Vagina (tissue), 2 donors: ENCODE data around the gene SCN4A. TPM values are rescaled to one million over a fixed set of nuclear protein-coding genes. Genes with fewer than 3 reads are reported as not detected.

Source experiments
- DNase-seq, 2 donors: peaks; one replicate each; pipeline ENCODE4 v3.0.0-alpha.2; 2017; ENCODE audit errors: extremely low spot score in 2 of 2
- H3K27ac ChIP-seq: fragments of 200-600 bp; sonication (generic); one replicate; pipeline ENCODE4 v1.5.1; 2019
- H3K27me3 ChIP-seq: fragments of 200-600 bp; sonication (generic); one replicate; pipeline ENCODE4 v1.5.1; 2019
- H3K36me3 ChIP-seq, 2 donors: fragments of 200-600 bp; sonication (generic); one replicate each; pipeline ENCODE4 v1.5.1; 2017 to 2019
- H3K4me1 ChIP-seq: fragments of 200-600 bp; sonication (generic); one replicate; pipeline ENCODE4 v1.5.1; 2019
- H3K4me3 ChIP-seq, 2 donors: fragments of 200-600 bp; sonication (generic); 1 replicate in 1 of 2; 2 replicates in 1 of 2; pipeline ENCODE4 v1.5.1; 2016 to 2019
- H3K9me3 ChIP-seq: fragments of 200-600 bp; sonication (generic); one replicate; pipeline ENCODE4 v1.5.1; 2019
- POLR2A ChIP-seq, 2 donors: fragments of 450-650 bp; IDR thresholded peaks; one replicate each; pipeline ENCODE4 v1.6.1; 2017; ENCODE audit warnings: antibody characterized with exemption in 2 of 2, mild to moderate bottlenecking in 2 of 2, moderate library complexity in 2 of 2
- POLR2AphosphoS5 ChIP-seq, 2 donors: sonication (generic); formaldehyde crosslinking; IDR thresholded peaks; one replicate each; pipeline ENCODE4 v1.9.0; 2017; ENCODE audit warnings: antibody characterized with exemption in 2 of 2, mild to moderate bottlenecking in 2 of 2, low read depth in 1 of 2; ENCODE audit not compliant: insufficient read depth in 1 of 2
- intact Hi-C: fragments of 100-400 bp; cut with DNase I; formaldehyde crosslinking; loops from one replicate; pipeline ENCODE4 v1.15.1; 2023
- total RNA-seq: library from RNA; depleted of rRNA; stranded (reverse); fragments of >200 nt; gene quantifications from one replicate; pipeline ENCODE4 v1.2.3, GENCODE V29; 2016
- TF ChIP-seq, protein P1 (sequence below), 3 experiments: fragments of 450-650 bp in 2 of 3; fragments of 200-600 bp in 1 of 3; sonication (generic) in 1 of 3; IDR thresholded peaks; one replicate each; pipeline ENCODE4 v1.5.1; 2017 to 2019; ENCODE audit warnings: antibody characterized with exemption in 3 of 3, mild to moderate bottlenecking in 2 of 3, moderate library complexity in 2 of 3

Gene SCN4A
- total RNA-seq, 1 donor from 2014 or later = 0.98 TPM

DNA sequence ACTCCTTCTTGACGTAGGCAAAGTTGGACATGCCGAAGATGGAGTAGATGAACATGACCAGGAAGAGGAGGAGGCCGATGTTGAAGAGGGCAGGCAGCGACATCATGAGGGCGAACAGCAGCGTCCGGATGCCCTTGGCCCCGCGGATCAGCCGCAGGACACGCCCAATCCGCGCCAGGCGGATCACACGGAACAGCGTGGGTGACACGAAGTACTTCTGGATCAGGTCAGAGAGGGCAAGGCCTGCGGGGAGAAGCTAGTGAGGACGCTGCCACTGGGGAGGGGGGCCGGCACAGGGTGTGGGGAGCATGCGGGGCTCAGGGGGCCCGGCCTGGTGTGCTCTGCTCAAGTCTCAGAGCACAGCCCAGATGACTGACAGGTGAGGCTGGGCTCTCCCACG lies 31.0 kb downstream of the SCN4A start:
- TF ChIP-seq POLR2A (IDR thresholded peaks at IDR 0.05) (no peak), POLR2AphosphoS5 (IDR thresholded peaks at IDR 0.05; ENCODE audit: insufficient read depth in 1 of 2, low read depth in 1 of 2) (no peak)
- TF ChIP-seq, protein P1, sequence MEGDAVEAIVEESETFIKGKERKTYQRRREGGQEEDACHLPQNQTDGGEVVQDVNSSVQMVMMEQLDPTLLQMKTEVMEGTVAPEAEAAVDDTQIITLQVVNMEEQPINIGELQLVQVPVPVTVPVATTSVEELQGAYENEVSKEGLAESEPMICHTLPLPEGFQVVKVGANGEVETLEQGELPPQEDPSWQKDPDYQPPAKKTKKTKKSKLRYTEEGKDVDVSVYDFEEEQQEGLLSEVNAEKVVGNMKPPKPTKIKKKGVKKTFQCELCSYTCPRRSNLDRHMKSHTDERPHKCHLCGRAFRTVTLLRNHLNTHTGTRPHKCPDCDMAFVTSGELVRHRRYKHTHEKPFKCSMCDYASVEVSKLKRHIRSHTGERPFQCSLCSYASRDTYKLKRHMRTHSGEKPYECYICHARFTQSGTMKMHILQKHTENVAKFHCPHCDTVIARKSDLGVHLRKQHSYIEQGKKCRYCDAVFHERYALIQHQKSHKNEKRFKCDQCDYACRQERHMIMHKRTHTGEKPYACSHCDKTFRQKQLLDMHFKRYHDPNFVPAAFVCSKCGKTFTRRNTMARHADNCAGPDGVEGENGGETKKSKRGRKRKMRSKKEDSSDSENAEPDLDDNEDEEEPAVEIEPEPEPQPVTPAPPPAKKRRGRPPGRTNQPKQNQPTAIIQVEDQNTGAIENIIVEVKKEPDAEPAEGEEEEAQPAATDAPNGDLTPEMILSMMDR (IDR thresholded peaks at IDR 0.05) = no peak
- intact Hi-C loops = no loop called here

DNA sequence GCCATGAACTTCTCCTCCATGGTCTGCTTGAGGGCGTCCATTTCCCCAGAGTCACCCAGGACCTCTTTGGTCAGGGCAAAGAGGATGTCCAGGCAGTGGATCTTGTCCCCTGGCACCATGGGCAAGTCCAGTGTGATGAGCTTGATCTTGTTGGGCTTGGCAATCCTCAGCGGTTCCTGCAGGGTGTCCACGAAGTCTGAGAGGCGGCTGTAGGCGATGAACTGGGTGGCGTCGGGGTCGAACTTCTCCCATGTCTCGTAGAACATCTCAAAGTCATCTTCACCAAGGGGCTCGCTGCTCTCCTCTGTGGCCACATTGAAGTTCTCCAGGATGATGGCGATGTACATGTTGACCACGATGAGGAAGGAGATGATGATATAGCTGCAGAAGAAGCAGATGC lies 31.6 kb downstream of the SCN4A start:
- H3K4me1 ChIP-seq = no peaks in the 10 kb centered on the region
- DNase-seq = no peak
- intact Hi-C loops = no loop called here
- H3K36me3 ChIP-seq = no peaks in the 10 kb centered on the region
- no peak overlapping the region for H3K4me3 ChIP-seq
- H3K9me3 ChIP-seq = no peaks in the 10 kb centered on the region
- no peak for TF ChIP-seq POLR2A (IDR thresholded peaks at IDR 0.05)
- no peak for TF ChIP-seq POLR2AphosphoS5 (IDR thresholded peaks at IDR 0.05; ENCODE audit: insufficient read depth in 1 of 2, low read depth in 1 of 2)
- TF ChIP-seq, protein P1 (IDR thresholded peaks at IDR 0.05) = no peak
- no peaks in the 10 kb centered on the region for H3K27me3 ChIP-seq
- H3K27ac ChIP-seq = no peak overlapping the region

More for the DNA sequence above, 31.0 kb downstream of the SCN4A start:
- Histone ChIP-seq H3K36me3 (no peaks in the 10 kb centered on the region), H3K9me3 (no peaks in the 10 kb centered on the region), H3K4me1 (no peaks in the 10 kb centered on the region), H3K4me3 (no peak overlapping the region), H3K27me3 (no peaks in the 10 kb centered on the region), H3K27ac (no peak overlapping the region)
- DNase-seq = no peak

DNA sequence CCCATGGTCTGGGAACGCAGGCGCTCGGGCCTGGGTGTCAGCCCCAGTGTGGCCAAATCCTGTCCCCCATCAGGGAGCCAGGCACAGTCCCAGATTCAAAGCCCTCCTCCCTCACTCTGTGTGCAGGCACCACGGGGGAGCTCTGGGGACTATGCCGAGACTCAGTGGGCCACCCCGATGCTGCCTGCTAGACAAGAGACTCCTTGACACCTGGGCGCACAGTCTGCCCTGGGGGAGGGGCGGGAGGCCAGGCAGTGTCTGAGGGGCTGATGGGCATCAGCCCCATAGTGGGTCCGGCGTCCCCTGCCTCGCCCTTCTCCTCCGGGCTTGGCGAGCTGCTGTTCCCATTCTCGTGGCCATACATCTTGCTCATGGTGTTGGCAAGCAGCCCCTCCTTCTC lies 32.1 kb downstream of the SCN4A start:
- no peak for TF ChIP-seq POLR2A (IDR thresholded peaks at IDR 0.05)
- no peak for TF ChIP-seq POLR2AphosphoS5 (IDR thresholded peaks at IDR 0.05; ENCODE audit: insufficient read depth in 1 of 2, low read depth in 1 of 2)
- TF ChIP-seq, protein P1 (IDR thresholded peaks at IDR 0.05) = no peak
- intact Hi-C loops = no loop called here
- no peaks in the 10 kb centered on the region for H3K4me1 ChIP-seq
- H3K27ac ChIP-seq = no peak overlapping the region
- no peak overlapping the region for H3K4me3 ChIP-seq
- no peaks in the 10 kb centered on the region for H3K9me3 ChIP-seq
- DNase-seq = no peak
- H3K36me3 ChIP-seq = no peaks in the 10 kb centered on the region
- H3K27me3 ChIP-seq = no peaks in the 10 kb centered on the region

DNA sequence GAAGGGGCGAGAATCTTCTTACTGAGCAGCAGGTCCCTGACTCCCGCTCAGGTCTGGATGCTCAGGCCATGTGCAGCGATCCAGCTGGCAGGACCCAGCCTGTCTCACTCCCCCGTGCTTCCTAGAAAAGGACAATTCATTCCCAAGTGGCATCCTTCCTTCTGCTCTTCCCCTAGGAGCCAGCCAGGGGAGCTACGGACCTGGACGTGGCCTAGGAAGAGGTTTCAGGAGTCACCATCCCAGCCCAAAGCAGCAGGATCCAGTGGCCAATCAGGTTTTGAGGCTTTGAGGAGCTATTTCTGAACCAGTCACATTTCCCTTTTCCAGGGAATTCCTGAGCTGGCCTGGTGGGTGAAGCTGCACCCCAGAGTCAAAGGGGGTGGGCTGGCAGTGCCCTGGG lies 32.8 kb downstream of the SCN4A start:
- no peaks in the 10 kb centered on the region for H3K9me3 ChIP-seq
- no peaks in the 10 kb centered on the region for H3K27me3 ChIP-seq
- no peak for TF ChIP-seq POLR2AphosphoS5 (IDR thresholded peaks at IDR 0.05; ENCODE audit: insufficient read depth in 1 of 2, low read depth in 1 of 2)
- TF ChIP-seq, protein P1 (IDR thresholded peaks at IDR 0.05) = no peak
- no peak for TF ChIP-seq POLR2A (IDR thresholded peaks at IDR 0.05)
- H3K4me3 ChIP-seq = no peak overlapping the region
- no peaks in the 10 kb centered on the region for H3K4me1 ChIP-seq
- H3K27ac ChIP-seq = no peak overlapping the region
- no peaks in the 10 kb centered on the region for H3K36me3 ChIP-seq
- intact Hi-C loops = loop anchor here (5.0 kb wide), 1 partner anchor 1043 kb away; no protein-coding TSS in a partner anchor
- DNase-seq = no peak

DNA sequence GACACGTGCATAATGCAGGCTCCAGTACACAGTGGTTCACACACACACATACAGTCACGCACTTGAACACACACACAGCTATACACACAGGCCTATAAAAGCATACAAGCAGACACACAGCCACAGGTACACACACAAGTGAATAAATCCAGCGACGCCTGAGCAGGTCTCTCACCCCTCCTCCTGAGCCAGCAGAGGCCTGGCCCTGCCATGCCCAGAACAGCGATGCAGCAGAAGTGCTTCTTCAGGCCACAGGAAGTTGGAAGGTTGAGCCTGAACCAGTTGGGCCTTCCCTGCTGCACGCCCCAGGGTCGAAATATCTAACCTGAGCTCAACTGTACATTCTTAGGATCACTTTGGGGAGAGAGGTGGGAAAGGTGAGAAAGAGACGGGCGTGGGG lies 33.3 kb downstream of the SCN4A start:
- H3K27ac ChIP-seq = no peak overlapping the region
- TF ChIP-seq POLR2AphosphoS5 (IDR thresholded peaks at IDR 0.05; ENCODE audit: insufficient read depth in 1 of 2, low read depth in 1 of 2) = no peak
- TF ChIP-seq, protein P1 (IDR thresholded peaks at IDR 0.05) = no peak
- H3K27me3 ChIP-seq = no peaks in the 10 kb centered on the region
- H3K36me3 ChIP-seq = no peaks in the 10 kb centered on the region
- H3K4me1 ChIP-seq = no peaks in the 10 kb centered on the region
- H3K4me3 ChIP-seq = no peak overlapping the region
- intact Hi-C loops = loop anchor here (5.0 kb wide), 1 partner anchor 1042 kb away; no protein-coding TSS in a partner anchor
- no peaks in the 10 kb centered on the region for H3K9me3 ChIP-seq
- DNase-seq = no peak
